H1 (cell line): ENCODE results near the gene FAF2. TPM values are rescaled to one million over a fixed set of nuclear protein-coding genes. Genes with fewer than 3 reads are reported as not detected.

ENCODE experiments used
- CTCF ChIA-PET: fragments of 300-600 bp; sonication (Branson Sonifier 250); formaldehyde crosslinking; loops from one replicate; lab custom pipeline; 2021; ENCODE audit not compliant: partially characterized antibody; lab: Charles Lee
- POLR2A ChIA-PET: fragments of 300-600 bp; sonication (Branson Sonifier 250); formaldehyde crosslinking; loops from one replicate; lab custom pipeline; 2021; ENCODE audit warnings: inconsistent platforms; ENCODE audit not compliant: partially characterized antibody; lab: Charles Lee
- DNase-seq, 2 experiments: peaks; one replicate each; pipeline versions ENCODE4 v3.0.0 to v3.0.0-alpha.2; 2010 to 2022; ENCODE audit warnings: low spot score in 2 of 2, low read depth in 1 of 2, mixed read lengths in 1 of 2
- FAIRE-seq: peaks from 2 replicates; lab custom pipeline; 2011; peaks lifted over from hg19 to GRCh38; lab: Jason Lieb, UNC
- H2AFZ ChIP-seq: 2 replicates; pipeline ENCODE4 v1.8.1; 2012; ENCODE audit warnings: low read length, inconsistent platforms
- H2AK5ac ChIP-seq: 2 replicates; pipeline ENCODE4 v1.6.1; 2013; ENCODE audit warnings: low read depth, low read length
- H2BK120ac ChIP-seq: replicated peaks from 2 replicates; pipeline ENCODE3; 2013; ENCODE audit warnings: low read depth, low read length, inconsistent platforms
- H2BK12ac ChIP-seq: 2 replicates; pipeline ENCODE4 v1.6.1; 2013; ENCODE audit warnings: low read depth, low read length
- H2BK15ac ChIP-seq: 2 replicates; pipeline ENCODE4 v1.6.1; 2013; ENCODE audit warnings: low read length
- H2BK20ac ChIP-seq: 2 replicates; pipeline ENCODE4 v1.6.1; 2013; ENCODE audit warnings: low read length
- H2BK5ac ChIP-seq: 2 replicates; pipeline ENCODE4 v1.6.1; 2013; ENCODE audit warnings: low read depth, low read length
- H3K14ac ChIP-seq: 2 replicates; pipeline ENCODE4 v1.6.1; 2013; ENCODE audit warnings: inconsistent platforms; ENCODE audit not compliant: insufficient read length
- H3K18ac ChIP-seq: 2 replicates; pipeline ENCODE4 v1.6.1; 2013; ENCODE audit warnings: low read length; ENCODE audit errors: extremely low read depth
- H3K23ac ChIP-seq: 2 replicates; pipeline ENCODE4 v1.6.1; 2013; ENCODE audit warnings: inconsistent platforms; ENCODE audit not compliant: insufficient read length
- H3K23me2 ChIP-seq: 2 replicates; pipeline ENCODE4 v1.6.1; 2013; ENCODE audit warnings: low read depth, low read length
- H3K27ac ChIP-seq: 2 replicates; pipeline ENCODE4 v1.6.1; 2011; ENCODE audit warnings: low read depth, low read length, inconsistent platforms
- H3K27me3 ChIP-seq, 4 experiments: replicated peaks in 1 of 4; 1 replicate in 1 of 4; 2 replicates in 3 of 4; pipeline versions ENCODE4 v1.6.1 to v1.8.1; 2011 to 2013; ENCODE audit warnings: low read length in 3 of 4, mild to moderate bottlenecking in 3 of 4, inconsistent platforms in 2 of 4, mixed read lengths in 2 of 4, moderate library complexity in 1 of 4; ENCODE audit not compliant: control insufficient read depth in 3 of 4, insufficient read depth in 3 of 4; ENCODE audit errors: extremely low read depth in 1 of 4
- H3K36me3 ChIP-seq, 4 experiments: 2 replicates each; pipeline versions ENCODE4 v1.6.1 to v1.8.1; 2011 to 2013; ENCODE audit warnings: mild to moderate bottlenecking in 4 of 4, low read length in 3 of 4, moderate library complexity in 2 of 4, control low read depth in 1 of 4, inconsistent platforms in 1 of 4; ENCODE audit not compliant: insufficient read depth in 4 of 4, control insufficient read depth in 2 of 4
- H3K4ac ChIP-seq: replicated peaks from 2 replicates; pipeline ENCODE3; 2013; ENCODE audit warnings: low read length, low read depth, mixed read lengths, inconsistent platforms; ENCODE audit not compliant: insufficient read length
- H3K4me1 ChIP-seq, 4 experiments: replicated peaks in 1 of 4; 1 replicate in 1 of 4; 2 replicates in 3 of 4; pipeline versions ENCODE4 v1.6.1 to v1.8.1; 2011 to 2013; ENCODE audit warnings: low read length in 3 of 4, inconsistent platforms in 2 of 4, mixed read lengths in 1 of 4; ENCODE audit not compliant: insufficient read depth in 4 of 4, control insufficient read depth in 3 of 4
- H3K4me2 ChIP-seq, 2 experiments: 2 replicates each; pipeline versions ENCODE4 v1.6.1 to v1.8.1; 2011 to 2013; ENCODE audit warnings: low read depth in 2 of 2, low read length in 2 of 2, control low read depth in 1 of 2, inconsistent platforms in 1 of 2, mild to moderate bottlenecking in 1 of 2; ENCODE audit not compliant: insufficient read depth in 1 of 2
- H3K4me3 ChIP-seq, 4 experiments: fragments of 200-600, 300-600 bp in 1 of 4; sonication (generic), shearing (Covaris generic), sonication (Bioruptor Twin) in 1 of 4; 2 replicates each; pipeline versions ENCODE4 v1.5.1 to v1.8.1; 2011 to 2016; ENCODE audit warnings: low read length in 4 of 4, low read depth in 3 of 4, control low read depth in 2 of 4, inconsistent platforms in 2 of 4, mild to moderate bottlenecking in 2 of 4, mixed read lengths in 1 of 4, moderate library complexity in 1 of 4; ENCODE audit not compliant: insufficient read depth in 2 of 4; ENCODE audit errors: extremely low read depth in 1 of 4
- H3K56ac ChIP-seq: replicated peaks from 2 replicates; pipeline ENCODE3; 2013; ENCODE audit warnings: low read depth, mild to moderate bottlenecking, mixed read lengths, low read length, inconsistent platforms; ENCODE audit not compliant: insufficient read length
- H3K79me1 ChIP-seq: 2 replicates; pipeline ENCODE4 v1.6.1; 2013; ENCODE audit warnings: low read depth, low read length, control low read depth
- H3K79me2 ChIP-seq, 2 experiments: 2 replicates each; pipeline versions ENCODE4 v1.6.1 to v1.8.1; 2012 to 2013; ENCODE audit warnings: low read length in 2 of 2, mild to moderate bottlenecking in 2 of 2, inconsistent platforms in 1 of 2; ENCODE audit not compliant: insufficient read depth in 2 of 2, control insufficient read depth in 1 of 2
- H3K9ac ChIP-seq, 4 experiments: replicated peaks in 1 of 4; 1 replicate in 1 of 4; 2 replicates in 3 of 4; pipeline versions ENCODE4 v1.6.1 to v1.8.1; 2011 to 2013; ENCODE audit warnings: low read depth in 3 of 4, low read length in 3 of 4, control low read depth in 2 of 4, mild to moderate bottlenecking in 2 of 4, moderate library complexity in 2 of 4, inconsistent platforms in 1 of 4; ENCODE audit errors: extremely low read depth in 1 of 4
- H3K9me3 ChIP-seq, 2 experiments: 2 replicates each; pipeline versions ENCODE4 v1.6.1 to v1.8.1; 2012 to 2013; ENCODE audit warnings: mild to moderate bottlenecking in 2 of 2, moderate library complexity in 2 of 2, control low read depth in 1 of 2, inconsistent platforms in 1 of 2, low read depth in 1 of 2, low read length in 1 of 2, mixed read lengths in 1 of 2; ENCODE audit not compliant: insufficient read depth in 2 of 2
- H4K20me1 ChIP-seq, 2 experiments: replicated peaks in 1 of 2; 2 replicates each; pipeline versions ENCODE3 to v1.8.1; 2011 to 2013; ENCODE audit warnings: inconsistent platforms in 2 of 2, low read length in 2 of 2, mild to moderate bottlenecking in 1 of 2; ENCODE audit not compliant: insufficient read depth in 2 of 2, control insufficient read depth in 1 of 2
- H4K5ac ChIP-seq: 2 replicates; pipeline ENCODE4 v1.6.1; 2013; ENCODE audit warnings: low read length, low read depth, mixed read lengths, inconsistent platforms; ENCODE audit not compliant: insufficient read length
- H4K8ac ChIP-seq: 2 replicates; pipeline ENCODE4 v1.8.0; 2013; ENCODE audit warnings: mild to moderate bottlenecking, moderate library complexity, low read length, inconsistent platforms; ENCODE audit not compliant: insufficient read depth; ENCODE audit errors: extremely low read depth
- H4K91ac ChIP-seq: replicated peaks from 2 replicates; pipeline ENCODE3; 2013; ENCODE audit warnings: low read length, mixed read lengths, inconsistent platforms; ENCODE audit not compliant: insufficient read length
- BACH1 ChIP-seq: IDR thresholded peaks from 2 replicates; pipeline ENCODE4 v1.6.1; 2012; ENCODE audit warnings: low read length, improper control_type of control experiment
- BRCA1 ChIP-seq: IDR thresholded peaks from 2 replicates; pipeline ENCODE4 v1.6.1; 2012; ENCODE audit warnings: low read depth, low read length, improper control_type of control experiment
- EZH2 ChIP-seq: fragments of 200-600 bp; sonication (generic); IDR thresholded peaks from 2 replicates; pipeline ENCODE4 v1.7.1; 2012; ENCODE audit warnings: low read depth, mild to moderate bottlenecking, moderate library complexity, low read length, inconsistent platforms; ENCODE audit not compliant: severe bottlenecking
- HDAC6 ChIP-seq: IDR thresholded peaks from one replicate; pipeline ENCODE4 v1.7.1; 2012; ENCODE audit warnings: low read depth, mild to moderate bottlenecking, inconsistent platforms, low read length, moderate library complexity
- JUN ChIP-seq: IDR thresholded peaks from 2 replicates; pipeline ENCODE4 v1.6.1; 2011; ENCODE audit warnings: low read depth, mild to moderate bottlenecking, improper control_type of control experiment, low read length
- POLR2A ChIP-seq, 2 experiments: IDR thresholded peaks; 1 replicate in 1 of 2; 2 replicates in 1 of 2; pipeline ENCODE4 v1.6.1; 2011; ENCODE audit warnings: low read depth in 2 of 2, low read length in 2 of 2, mild to moderate bottlenecking in 2 of 2; ENCODE audit errors: control extremely low read depth in 1 of 2
- SIRT6 ChIP-seq: IDR thresholded peaks from one replicate; pipeline ENCODE4 v1.7.1; 2012; ENCODE audit warnings: low read length, inconsistent platforms
- SP2 ChIP-seq: IDR thresholded peaks from 2 replicates; pipeline ENCODE4 v1.6.1; 2012; ENCODE audit warnings: mild to moderate bottlenecking, low read length, inconsistent platforms
- SRF ChIP-seq: IDR thresholded peaks from 2 replicates; pipeline ENCODE4 v1.6.1; 2011; ENCODE audit warnings: mild to moderate bottlenecking, low read depth, low read length, moderate library complexity
- TAF1 ChIP-seq: IDR thresholded peaks from 2 replicates; pipeline ENCODE4 v1.6.1; 2011; ENCODE audit warnings: mild to moderate bottlenecking, low read depth, low read length
- TCF12 ChIP-seq: IDR thresholded peaks from 2 replicates; pipeline ENCODE4 v1.6.1; 2011; ENCODE audit warnings: low read depth, mild to moderate bottlenecking, low read length
- TEAD4 ChIP-seq: IDR thresholded peaks from 2 replicates; pipeline ENCODE4 v1.6.1; 2012; ENCODE audit warnings: low read depth, low read length, inconsistent platforms, mixed read lengths
- WGBS, 2 experiments: shearing (Covaris generic) in 1 of 2; methylation state at CpG; one replicate each; pipeline versions ENCODE4 v1.1.6 to v1.1.7; 2013 to 2015; ENCODE audit warnings: low lambda C conversion rate in 2 of 2, mixed read lengths in 2 of 2, inconsistent platforms in 1 of 2, low coverage in 1 of 2, missing lambda C conversion rate in 1 of 2; ENCODE audit not compliant: insufficient replicate concordance in 2 of 2, insufficient coverage in 1 of 2, insufficient read length in 1 of 2; ENCODE audit errors: extremely low coverage in 1 of 2, missing lambda C conversion rate in 1 of 2; 5-methylcytosine and 5-hydroxymethylcytosine counted together
- polyA plus RNA-seq, 7 experiments: library from polyadenylated mRNA; depleted of rRNA in 3 of 7; stranded (reverse) in 5 of 7; unstranded in 2 of 7; fragments of >200 nt in 5 of 7; fragments of 200-250 nt in 2 of 7; gene quantifications; 1 replicate in 5 of 7; 2 replicates in 1 of 7; 4 replicates in 1 of 7; pipeline versions ENCODE4 v1.2.1 to v1.2.3, GENCODE V29; 2011 to 2013; ENCODE audit warnings: missing spikeins in 2 of 7, mixed read lengths in 2 of 7
- total RNA-seq: library from RNA; stranded (reverse); fragmentation: NEBNext Ultra II Directional; extraction: Animal tissue kit (Norgen Biotek cat#: 25700); gene quantifications from 2 replicates; pipeline ENCODE4 v1.2.1, GENCODE V29; 2021
- TF ChIP-seq, protein P1 (sequence below): IDR thresholded peaks from 2 replicates; pipeline ENCODE4 v1.6.1; 2011; ENCODE audit warnings: low read depth, mild to moderate bottlenecking, low read length; ENCODE audit not compliant: insufficient read depth
- TF ChIP-seq, protein P2 (sequence below): IDR thresholded peaks from 2 replicates; pipeline ENCODE4 v1.6.1; 2011; ENCODE audit warnings: low read length, improper control_type of control experiment

FAF2 gene
- total and polyA plus RNA-seq, 2 of the 8 experiments (the other 6 are each of a cell fraction or from before 2014, with no cell fraction given): 20.8 to 35.8 TPM

DNA sequence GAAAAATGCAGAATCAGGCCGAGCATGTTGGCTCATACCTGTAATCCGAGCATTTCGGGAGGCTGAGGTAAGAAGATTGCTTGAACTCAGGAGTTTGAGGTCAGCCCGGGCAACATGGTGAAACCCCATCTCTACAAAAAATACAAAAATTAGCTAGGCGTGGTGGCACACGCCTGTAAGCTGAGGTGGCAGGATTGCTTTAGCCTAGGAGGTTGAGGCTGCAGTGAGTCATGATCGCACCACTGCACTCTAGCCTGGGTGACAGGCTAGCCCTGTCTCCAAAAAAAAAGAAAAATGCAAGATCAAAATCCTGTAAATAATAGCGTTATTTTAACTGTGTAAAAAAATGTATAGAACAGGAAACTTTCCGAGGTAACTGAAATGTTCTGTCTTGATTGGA, 49.7 kb downstream of the FAF2 start:
- Histone ChIP-seq H2BK12ac (no peak overlapping the region), H2AK5ac (no peak overlapping the region), H2BK5ac (no peak overlapping the region), H3K36me3 (peaks cover 17 to 87% (median 60%) of the 10 kb centered on the region in 4 experiments), H4K91ac (no peak overlapping the region), H2AFZ (no peak overlapping the region), H3K18ac (no peak overlapping the region), H3K56ac (no peak overlapping the region), H4K5ac (no peak overlapping the region), H2BK20ac (no peak overlapping the region), H2BK15ac (no peak overlapping the region), H3K4ac (no peak overlapping the region), H3K4me2 (no peak overlapping the region), H3K4me3 (no peak overlapping the region), H3K27me3 (no peaks in the 10 kb centered on the region), H2BK120ac (no peak overlapping the region), H3K14ac (no peak overlapping the region), H3K79me2 (no peaks in the 10 kb centered on the region), H3K9me3 (no peaks in the 10 kb centered on the region), H3K27ac (no peak overlapping the region), H4K20me1 (no peaks in the 10 kb centered on the region), H3K4me1 (no peaks in the 10 kb centered on the region), H3K9ac (no peak overlapping the region), H3K23me2 (no peaks in the 10 kb centered on the region), H3K79me1 (no peaks in the 10 kb centered on the region), H3K23ac (no peak overlapping the region), H4K8ac (no peak overlapping the region)
- DNase-seq (no peak), FAIRE-seq (no peak)
- POLR2A ChIA-PET: interaction anchor here (1.5 kb wide), 1 partner anchor 38 kb away, joined by 3 read pairs; no protein-coding TSS in a partner anchor
- CTCF ChIA-PET: interaction anchor here (1.3 kb wide), 1 partner anchor 12 kb away, joined by 3 read pairs; no protein-coding TSS in a partner anchor
- WGBS, 2 experiments: 89% methylated on average over 9 of the region's 9 CpGs; no CpG with 5 or more reads in 1 of the 2 experiments
- TF ChIP-seq SP2: no peak
- no peak for TF ChIP-seq POLR2A (IDR thresholded peaks at IDR 0.05; ENCODE audit: control extremely low read depth in 1 of 2, low read depth in 2 of 2, low read length in 2 of 2)
- no peak for TF ChIP-seq BACH1
- TF ChIP-seq, protein P1, sequence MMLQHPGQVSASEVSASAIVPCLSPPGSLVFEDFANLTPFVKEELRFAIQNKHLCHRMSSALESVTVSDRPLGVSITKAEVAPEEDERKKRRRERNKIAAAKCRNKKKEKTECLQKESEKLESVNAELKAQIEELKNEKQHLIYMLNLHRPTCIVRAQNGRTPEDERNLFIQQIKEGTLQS: no peak
- TF ChIP-seq, protein P2, sequence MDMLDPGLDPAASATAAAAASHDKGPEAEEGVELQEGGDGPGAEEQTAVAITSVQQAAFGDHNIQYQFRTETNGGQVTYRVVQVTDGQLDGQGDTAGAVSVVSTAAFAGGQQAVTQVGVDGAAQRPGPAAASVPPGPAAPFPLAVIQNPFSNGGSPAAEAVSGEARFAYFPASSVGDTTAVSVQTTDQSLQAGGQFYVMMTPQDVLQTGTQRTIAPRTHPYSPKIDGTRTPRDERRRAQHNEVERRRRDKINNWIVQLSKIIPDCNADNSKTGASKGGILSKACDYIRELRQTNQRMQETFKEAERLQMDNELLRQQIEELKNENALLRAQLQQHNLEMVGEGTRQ: no peak
- TF ChIP-seq TEAD4: no peak
- TF ChIP-seq SRF: no peak
- TF ChIP-seq EZH2: no peak
- TF ChIP-seq BRCA1: no peak
- TF ChIP-seq SIRT6: no peak
- no peak for TF ChIP-seq HDAC6
- no peak for TF ChIP-seq TAF1
- no peak for TF ChIP-seq TCF12
- TF ChIP-seq JUN: no peak
